Measurements from ENCODE around the gene DMD. TPM values are rescaled to one million over a fixed set of nuclear protein-coding genes. Genes with fewer than 3 reads are reported as not detected.

The DMD gene
- total RNA-seq, 2 donors from 2014 or later, result 2.8 to 3.4 TPM

DNA sequence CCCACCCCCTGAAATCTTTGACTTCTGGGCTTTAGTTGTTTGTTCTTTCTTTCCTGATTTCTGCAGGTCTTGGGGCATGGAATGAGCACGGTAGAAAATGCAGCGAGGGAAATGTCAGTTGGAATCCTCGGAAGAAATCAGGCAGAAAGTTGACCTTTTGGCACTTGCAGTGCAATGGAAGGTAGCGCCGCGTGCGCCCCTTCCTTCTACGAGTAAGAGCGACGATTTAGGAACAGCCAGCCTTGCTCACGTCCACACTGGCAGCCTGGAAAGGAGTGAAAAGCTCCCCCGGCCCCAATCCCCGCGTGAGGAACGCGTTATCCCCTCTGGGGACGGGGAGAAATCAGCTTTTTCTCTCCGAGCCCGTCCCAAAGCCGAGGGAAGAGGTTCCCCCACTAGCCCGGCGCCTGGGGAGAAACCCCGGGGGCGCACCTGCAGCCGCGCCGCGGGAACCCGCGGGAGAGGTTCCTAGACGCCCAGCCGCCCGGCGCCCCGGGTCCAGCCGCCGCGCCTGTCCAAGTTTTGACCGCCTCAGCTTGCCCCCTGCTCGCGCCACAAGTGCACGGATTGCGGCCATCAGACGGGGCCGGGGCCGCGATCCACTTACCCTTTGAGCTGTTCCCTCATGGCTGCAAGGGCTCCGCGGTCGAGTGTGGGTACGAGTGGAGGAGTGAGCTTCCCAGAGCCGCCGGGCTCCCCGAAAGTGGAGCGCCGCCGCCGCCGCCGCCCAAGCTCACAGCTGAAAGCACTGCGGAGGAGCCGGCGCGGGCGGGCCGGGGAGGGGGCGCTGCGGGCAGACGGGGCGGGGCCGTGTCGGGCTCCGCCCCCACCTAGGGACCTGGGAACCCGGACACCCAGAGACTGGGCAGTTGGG is 1944.9 kb downstream of the DMD start:
- peak; percentile 46 to 62 for ATAC-seq
- H3K36me3 Mint-ChIP-seq, result no peaks in the 10 kb centered on the region
- no peak for DNase-seq (ENCODE audit: low spot score)
- H3K27me3 Mint-ChIP-seq, result peaks cover 9 to 36% of the 10 kb centered on the region in 2 donors
- H3K4me3 Mint-ChIP-seq, result peak overlapping the region; percentile 38
- peaks cover 7% of the 10 kb centered on the region for H3K9me3 Mint-ChIP-seq
- H3K27ac Mint-ChIP-seq, result no peak overlapping the region
- no peaks in the 10 kb centered on the region for H3K4me1 Mint-ChIP-seq (ENCODE audit: low read depth in 2 of 2)

DNA sequence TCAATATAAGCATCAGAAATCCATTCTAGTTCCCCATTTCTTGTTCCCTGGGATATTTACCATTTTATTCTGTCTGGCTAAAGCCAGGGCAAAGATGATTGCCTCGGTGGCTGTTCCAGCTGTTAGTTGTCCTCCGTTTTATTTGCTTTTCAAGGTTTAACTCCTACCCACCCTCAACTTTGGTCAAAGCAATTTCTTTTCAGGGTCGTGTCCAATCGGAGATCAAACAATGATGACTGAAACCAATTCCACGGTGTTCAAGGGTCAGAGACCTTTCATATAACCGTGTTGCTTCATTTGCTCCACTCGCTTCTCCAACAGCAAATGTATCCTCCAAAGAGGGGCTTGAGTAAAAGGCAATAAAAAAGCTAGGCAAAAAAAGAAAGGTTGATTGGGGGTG is 1946.0 kb downstream of the DMD start:
- Mint-ChIP-seq H3K36me3 (no peaks in the 10 kb centered on the region), H3K4me1 (ENCODE audit: low read depth in 2 of 2) (no peaks in the 10 kb centered on the region), H3K27ac (no peak overlapping the region)

DNA sequence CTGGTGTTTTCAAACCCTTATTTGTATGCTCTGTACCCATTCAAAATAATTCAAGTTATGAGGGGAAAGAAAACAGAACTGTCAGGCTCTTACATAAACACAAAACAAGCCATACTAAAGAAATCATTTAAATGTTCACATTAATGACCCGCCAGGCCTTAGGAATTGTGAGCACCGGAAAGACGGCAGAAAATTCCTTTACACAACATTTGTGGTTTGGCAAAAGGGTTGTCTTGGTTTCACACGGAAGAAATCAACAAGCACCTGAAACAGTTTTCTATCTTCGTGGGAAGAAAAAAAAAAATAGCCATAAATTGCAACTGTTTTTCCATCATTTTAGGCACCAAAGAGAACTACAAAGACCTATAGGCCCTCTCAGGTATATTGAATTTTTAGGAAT is 1951.0 kb downstream of the DMD start:
- Mint-ChIP-seq H3K36me3 (no peaks in the 10 kb centered on the region), H3K4me1 (ENCODE audit: low read depth in 2 of 2) (no peaks in the 10 kb centered on the region), H3K27ac (no peak overlapping the region), H3K27me3 (peaks cover 9 to 20% of the 10 kb centered on the region in 2 donors), H3K4me3 (no peak overlapping the region), H3K9me3 (no peaks in the 10 kb centered on the region)
- ATAC-seq (no peak), DNase-seq (ENCODE audit: low spot score) (no peak)

More for the DNA sequence above, 1946.0 kb downstream of the DMD start:
- no peak for DNase-seq (ENCODE audit: low spot score)
- Mint-ChIP-seq H3K9me3 (peaks cover under 1% of the 10 kb centered on the region), H3K27me3 (peaks cover 9 to 33% of the 10 kb centered on the region in 2 donors), H3K4me3 (no peak overlapping the region)
- no peak for ATAC-seq

DNA sequence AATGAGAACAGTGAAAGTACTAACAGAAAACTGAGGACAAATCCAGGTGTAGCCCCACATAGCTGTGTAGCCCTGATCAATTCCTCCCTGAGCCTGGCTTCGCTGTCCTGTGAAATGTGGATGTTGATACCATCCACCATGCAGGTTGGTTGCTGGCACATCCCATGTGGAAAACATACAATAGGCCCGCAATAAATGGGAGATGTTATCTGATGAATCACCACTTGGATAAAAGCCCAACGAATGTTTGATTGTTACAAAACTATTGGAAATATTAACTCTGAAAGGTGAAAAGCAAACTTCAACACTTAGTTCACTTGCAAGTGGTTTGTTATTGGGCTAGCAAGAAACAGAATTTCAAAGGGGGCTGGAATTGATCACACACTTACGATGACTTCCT is 1953.2 kb downstream of the DMD start:
- ATAC-seq, result no peak
- H3K4me1 Mint-ChIP-seq (ENCODE audit: low read depth in 2 of 2), result no peaks in the 10 kb centered on the region

DNA sequence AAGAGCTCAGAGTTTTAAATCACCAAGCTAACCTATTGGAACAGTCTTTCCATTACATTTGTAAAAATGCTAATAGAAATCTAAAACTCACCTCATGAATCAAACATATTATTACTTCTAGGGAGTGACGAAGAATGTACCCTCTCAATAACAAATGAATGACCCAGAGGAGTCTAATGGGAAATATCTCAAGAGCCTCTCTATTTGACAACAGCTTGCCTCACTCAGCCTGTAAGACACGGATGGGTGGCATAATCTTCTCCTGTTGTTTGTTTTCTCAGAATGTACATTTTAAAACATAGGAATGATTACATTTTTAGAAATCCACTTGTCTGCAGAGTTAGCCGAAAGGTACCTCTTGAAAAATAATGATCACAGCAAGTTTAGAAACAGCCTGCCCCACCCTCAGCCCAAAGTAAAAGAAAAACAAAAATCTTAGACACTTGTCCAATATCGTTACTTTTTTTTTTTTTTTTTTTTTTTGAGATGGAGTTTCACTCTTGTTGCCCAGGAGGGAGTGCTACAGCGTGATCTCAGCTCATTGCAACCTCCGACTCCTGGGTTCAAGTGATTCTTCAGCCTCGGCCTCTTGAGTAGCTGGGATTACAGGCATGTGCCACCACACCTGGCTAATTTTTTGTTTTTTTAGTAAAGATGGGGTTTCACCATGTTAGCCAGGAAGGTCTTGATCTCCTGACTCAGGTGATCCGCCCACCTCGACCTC is 1955.9 kb downstream of the DMD start:
- H3K9me3 Mint-ChIP-seq, result no peaks in the 10 kb centered on the region
- DNase-seq (ENCODE audit: low spot score) (no peak), ATAC-seq (no peak)
- H3K4me1 Mint-ChIP-seq (ENCODE audit: low read depth in 2 of 2), result no peaks in the 10 kb centered on the region
- no peak overlapping the region for H3K27ac Mint-ChIP-seq
- H3K4me3 Mint-ChIP-seq, result no peak overlapping the region
- no peaks in the 10 kb centered on the region for H3K27me3 Mint-ChIP-seq
- H3K36me3 Mint-ChIP-seq, result no peaks in the 10 kb centered on the region

More for the DNA sequence above, 1953.2 kb downstream of the DMD start:
- Mint-ChIP-seq H3K36me3 (no peaks in the 10 kb centered on the region), H3K9me3 (no peaks in the 10 kb centered on the region), H3K27ac (no peak overlapping the region), H3K4me3 (no peak overlapping the region), H3K27me3 (peaks cover 0 to 10% of the 10 kb centered on the region in 2 donors)
- DNase-seq (ENCODE audit: low spot score), result no peak

DNA sequence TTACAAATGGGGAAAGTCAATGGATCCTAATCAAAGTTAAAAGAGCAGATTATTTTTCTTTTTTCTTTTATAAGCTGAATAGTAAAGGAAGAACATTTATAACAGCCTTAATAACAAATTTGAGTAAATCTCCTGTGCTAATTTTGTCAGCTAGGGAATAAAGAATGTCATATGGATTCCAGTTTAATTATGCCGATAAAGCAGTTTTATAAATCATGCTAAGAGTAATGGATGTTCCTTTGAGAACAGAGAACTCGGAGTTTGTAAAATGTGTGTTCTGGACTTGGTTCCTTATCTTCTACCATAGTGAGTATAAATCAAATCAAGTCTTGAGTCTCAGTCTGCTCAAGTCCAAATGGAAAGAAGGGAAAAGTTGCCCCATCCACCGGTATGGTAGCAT is 1959.2 kb downstream of the DMD start:
- H3K27ac Mint-ChIP-seq, result no peak overlapping the region
- ATAC-seq (no peak), DNase-seq (ENCODE audit: low spot score) (no peak)
- H3K4me1 Mint-ChIP-seq (ENCODE audit: low read depth in 2 of 2), result no peaks in the 10 kb centered on the region
- no peaks in the 10 kb centered on the region for H3K27me3 Mint-ChIP-seq
- no peaks in the 10 kb centered on the region for H3K9me3 Mint-ChIP-seq
- H3K36me3 Mint-ChIP-seq, result no peaks in the 10 kb centered on the region
- no peak overlapping the region for H3K4me3 Mint-ChIP-seq

DNA sequence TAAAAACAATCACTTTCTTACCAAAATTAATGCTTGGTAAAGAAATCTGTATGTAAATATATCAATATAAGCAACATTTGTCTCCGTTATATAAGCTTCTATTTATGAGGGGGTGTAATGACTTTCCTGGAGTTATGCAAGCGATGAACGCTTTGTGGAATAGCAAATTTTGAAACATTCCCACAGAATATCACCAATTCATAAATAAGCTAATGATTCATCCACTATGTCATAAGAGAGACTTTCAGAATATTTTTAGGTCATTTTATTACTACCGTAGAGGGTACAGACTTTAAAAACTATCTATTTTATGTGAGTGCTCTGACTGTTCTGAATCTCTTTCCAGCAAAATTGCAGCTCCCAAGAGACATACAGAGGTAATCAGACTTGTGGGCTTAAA is 1960.0 kb downstream of the DMD start:
- Mint-ChIP-seq H3K36me3 (no peaks in the 10 kb centered on the region), H3K27ac (no peak overlapping the region), H3K27me3 (no peaks in the 10 kb centered on the region), H3K4me3 (no peak overlapping the region), H3K4me1 (ENCODE audit: low read depth in 2 of 2) (no peaks in the 10 kb centered on the region), H3K9me3 (no peaks in the 10 kb centered on the region)
- ATAC-seq (no peak), DNase-seq (ENCODE audit: low spot score) (no peak)

DNA sequence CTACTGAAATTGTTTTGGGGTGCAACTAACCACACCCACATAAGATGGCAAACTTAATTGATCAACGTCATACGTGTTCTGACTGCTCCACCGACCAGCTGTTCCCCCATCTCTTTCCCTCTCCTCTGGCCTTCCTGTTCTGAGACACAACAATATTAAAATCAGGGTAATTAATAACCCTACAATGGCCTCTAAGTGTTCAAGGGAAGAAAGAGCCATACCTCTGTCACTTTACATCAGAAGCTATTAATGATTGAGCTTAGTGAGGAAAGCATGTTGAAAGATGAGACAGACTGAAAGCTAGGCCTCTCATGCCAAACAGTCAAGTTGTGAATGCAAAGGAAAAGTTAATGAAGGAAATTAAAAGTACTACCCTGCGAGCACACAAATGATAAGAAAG is 1965.6 kb downstream of the DMD start:
- Mint-ChIP-seq H3K27me3 (peaks cover 0 to 3% of the 10 kb centered on the region in 2 donors), H3K27ac (no peak overlapping the region), H3K4me1 (ENCODE audit: low read depth in 2 of 2) (no peaks in the 10 kb centered on the region), H3K36me3 (no peaks in the 10 kb centered on the region), H3K4me3 (no peak overlapping the region), H3K9me3 (no peaks in the 10 kb centered on the region)
- no peak for ATAC-seq
- no peak for DNase-seq (ENCODE audit: low spot score)

GRCh38 chrX:31243804-31244203 is 1967.5 kb downstream of the DMD start:
- H3K27me3 Mint-ChIP-seq, result peaks cover 0 to 3% of the 10 kb centered on the region in 2 donors
- no peaks in the 10 kb centered on the region for H3K9me3 Mint-ChIP-seq
- no peak overlapping the region for H3K27ac Mint-ChIP-seq
- no peaks in the 10 kb centered on the region for H3K4me1 Mint-ChIP-seq (ENCODE audit: low read depth in 2 of 2)
- no peak overlapping the region for H3K4me3 Mint-ChIP-seq
- H3K36me3 Mint-ChIP-seq, result no peaks in the 10 kb centered on the region
- DNase-seq (ENCODE audit: low spot score) (no peak), ATAC-seq (no peak)

- H3K4me1 Mint-ChIP-seq (ENCODE audit: low read depth in 2 of 2), result no peaks in the 10 kb centered on the region
- DNase-seq (ENCODE audit: low spot score), result no peak
- H3K27me3 Mint-ChIP-seq, result peaks cover 0 to 9% of the 10 kb centered on the region in 2 donors
Observed at GRCh38 chrX:31240982-31241381, 1970.4 kb downstream of the DMD start.

GRCh38 chrX:31237189-31237588 is 1974.2 kb downstream of the DMD start:
- H3K36me3 Mint-ChIP-seq, result no peaks in the 10 kb centered on the region

More at GRCh38 chrX:31240982-31241381, 1970.4 kb downstream of the DMD start:
- no peak for ATAC-seq
- Mint-ChIP-seq H3K27ac (no peak overlapping the region), H3K4me3 (no peak overlapping the region), H3K9me3 (no peaks in the 10 kb centered on the region), H3K36me3 (no peaks in the 10 kb centered on the region)

GRCh38 chrX:31236231-31236630 is 1975.1 kb downstream of the DMD start:
- Mint-ChIP-seq H3K4me3 (no peak overlapping the region), H3K27me3 (peaks cover 0 to 12% of the 10 kb centered on the region in 2 donors), H3K9me3 (peaks cover 7% of the 10 kb centered on the region), H3K27ac (no peak overlapping the region), H3K36me3 (no peaks in the 10 kb centered on the region), H3K4me1 (ENCODE audit: low read depth in 2 of 2) (no peaks in the 10 kb centered on the region)
- DNase-seq (ENCODE audit: low spot score) (no peak), ATAC-seq (no peak)

More at GRCh38 chrX:31237189-31237588, 1974.2 kb downstream of the DMD start:
- Mint-ChIP-seq H3K4me1 (ENCODE audit: low read depth in 2 of 2) (no peaks in the 10 kb centered on the region), H3K27me3 (peaks cover 0 to 15% of the 10 kb centered on the region in 2 donors), H3K9me3 (peaks cover 7% of the 10 kb centered on the region), H3K27ac (no peak overlapping the region), H3K4me3 (no peak overlapping the region)
- ATAC-seq (no peak), DNase-seq (ENCODE audit: low spot score) (no peak)

GRCh38 chrX:31233941-31234496 is 1977.3 kb downstream of the DMD start:
- Mint-ChIP-seq H3K27me3 (peaks cover 0 to 12% of the 10 kb centered on the region in 2 donors), H3K9me3 (peaks cover 7% of the 10 kb centered on the region), H3K36me3 (no peaks in the 10 kb centered on the region), H3K27ac (no peak overlapping the region), H3K4me1 (ENCODE audit: low read depth in 2 of 2) (no peaks in the 10 kb centered on the region), H3K4me3 (no peak overlapping the region)
- DNase-seq (ENCODE audit: low spot score) (no peak), ATAC-seq (no peak)

GRCh38 chrX:31232506-31232905 is 1978.8 kb downstream of the DMD start:
- no peaks in the 10 kb centered on the region for H3K36me3 Mint-ChIP-seq
- ATAC-seq, result no peak
- no peaks in the 10 kb centered on the region for H3K4me1 Mint-ChIP-seq (ENCODE audit: low read depth in 2 of 2)
- no peak for DNase-seq (ENCODE audit: low spot score)
- peaks cover 0 to 6% of the 10 kb centered on the region in 2 donors for H3K27me3 Mint-ChIP-seq
- H3K27ac Mint-ChIP-seq, result no peak overlapping the region
- H3K9me3 Mint-ChIP-seq, result peaks cover 7% of the 10 kb centered on the region
- no peak overlapping the region for H3K4me3 Mint-ChIP-seq
